Nephron (organoid): ENCODE data around the gene MSRB3.

ENCODE experiments used
- H3K27ac Mint-ChIP-seq, 3 experiments: 2 replicates each; pipeline ENCODE4 v1.8.0; 2020; ENCODE audit warnings: mixed read lengths in 3 of 3, mild to moderate bottlenecking in 2 of 3, moderate library complexity in 1 of 3
- H3K27me3 Mint-ChIP-seq: 2 replicates; pipeline ENCODE4 v1.8.0; 2021; ENCODE audit warnings: low read depth, mild to moderate bottlenecking, moderate library complexity, mixed read lengths
- H3K36me3 Mint-ChIP-seq: 2 replicates; pipeline ENCODE4 v1.8.0; 2020; ENCODE audit warnings: low read depth, mixed read lengths
- H3K4me1 Mint-ChIP-seq: 2 replicates; pipeline ENCODE4 v1.8.0; 2020; ENCODE audit warnings: mixed read lengths
- H3K4me3 Mint-ChIP-seq, 3 experiments: 2 replicates each; pipeline ENCODE4 v1.8.0; 2020; ENCODE audit warnings: mild to moderate bottlenecking in 3 of 3, mixed read lengths in 3 of 3, moderate library complexity in 2 of 3
- H3K9me3 Mint-ChIP-seq: 2 replicates; pipeline ENCODE4 v1.8.0; 2020; ENCODE audit warnings: mixed read lengths
- TF ChIP-seq, protein P1 (sequence below), 3 experiments: fragments of 200-600 bp; sonication (generic); IDR thresholded peaks; one replicate each; pipeline ENCODE4 v1.5.0; 2021; ENCODE audit warnings: antibody characterized with exemption in 3 of 3; ENCODE audit not compliant: unreplicated experiment in 3 of 3

The MSRB3 gene

DNA sequence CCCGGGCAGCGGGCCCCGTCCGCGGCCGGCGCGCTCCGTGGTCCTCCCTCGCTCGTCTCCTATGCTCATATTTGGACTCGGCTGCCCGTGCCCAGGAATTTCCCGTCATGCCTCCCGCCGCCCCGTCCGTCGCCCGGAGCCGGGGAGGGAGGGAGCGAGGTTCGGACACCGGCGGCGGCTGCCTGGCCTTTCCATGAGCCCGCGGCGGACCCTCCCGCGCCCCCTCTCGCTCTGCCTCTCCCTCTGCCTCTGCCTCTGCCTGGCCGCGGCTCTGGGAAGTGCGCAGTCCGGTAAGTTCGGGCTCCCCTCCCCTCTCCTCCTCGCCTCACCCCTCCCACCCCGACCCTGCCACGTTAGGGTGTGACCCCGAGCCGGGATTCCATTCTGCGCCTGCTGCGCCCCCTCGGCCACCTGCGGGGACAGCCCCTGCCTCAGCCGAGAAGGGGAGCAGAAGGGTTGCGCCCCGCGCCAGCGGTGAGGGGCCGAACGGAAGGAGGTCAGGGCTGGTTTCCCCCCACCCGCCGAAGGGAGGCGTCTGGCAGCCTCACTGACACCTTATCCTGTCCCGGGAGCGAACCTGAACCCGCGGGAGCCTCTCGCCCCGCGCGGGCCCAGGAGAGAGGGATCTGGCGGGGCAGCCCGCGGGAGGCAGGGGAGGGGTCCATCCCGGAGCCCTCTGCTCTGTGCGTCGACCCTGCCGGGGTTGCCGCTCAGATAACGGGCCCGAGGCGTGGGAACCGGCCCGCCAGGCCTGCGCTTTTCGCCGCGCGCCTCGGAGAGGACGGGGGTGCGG is at the start of gene MSRB3:
Gene MSRB3 (plus strand): TSS at position 108 of the 793 bp plus-strand sequence. CDS start 29,897 bp downstream, outside the sequence.
- TF ChIP-seq, protein P1, sequence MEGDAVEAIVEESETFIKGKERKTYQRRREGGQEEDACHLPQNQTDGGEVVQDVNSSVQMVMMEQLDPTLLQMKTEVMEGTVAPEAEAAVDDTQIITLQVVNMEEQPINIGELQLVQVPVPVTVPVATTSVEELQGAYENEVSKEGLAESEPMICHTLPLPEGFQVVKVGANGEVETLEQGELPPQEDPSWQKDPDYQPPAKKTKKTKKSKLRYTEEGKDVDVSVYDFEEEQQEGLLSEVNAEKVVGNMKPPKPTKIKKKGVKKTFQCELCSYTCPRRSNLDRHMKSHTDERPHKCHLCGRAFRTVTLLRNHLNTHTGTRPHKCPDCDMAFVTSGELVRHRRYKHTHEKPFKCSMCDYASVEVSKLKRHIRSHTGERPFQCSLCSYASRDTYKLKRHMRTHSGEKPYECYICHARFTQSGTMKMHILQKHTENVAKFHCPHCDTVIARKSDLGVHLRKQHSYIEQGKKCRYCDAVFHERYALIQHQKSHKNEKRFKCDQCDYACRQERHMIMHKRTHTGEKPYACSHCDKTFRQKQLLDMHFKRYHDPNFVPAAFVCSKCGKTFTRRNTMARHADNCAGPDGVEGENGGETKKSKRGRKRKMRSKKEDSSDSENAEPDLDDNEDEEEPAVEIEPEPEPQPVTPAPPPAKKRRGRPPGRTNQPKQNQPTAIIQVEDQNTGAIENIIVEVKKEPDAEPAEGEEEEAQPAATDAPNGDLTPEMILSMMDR (IDR thresholded peaks at IDR 0.05; ENCODE audit: unreplicated experiment in 3 of 3) = peak in 1 of 3 experiments; percentile 28
- Mint-ChIP-seq H3K27me3 (peaks cover 5% of the 10 kb centered on the region), H3K9me3 (no peaks in the 10 kb centered on the region), H3K4me1 (peaks cover 10% of the 10 kb centered on the region), H3K4me3 (peak within 1 kb of the TSS; percentile 78 to 90 (median 87)), H3K27ac (peak within 1 kb of the TSS in 2 of 3 experiments; percentile 58 to 81), H3K36me3 (no peaks in the 10 kb centered on the region)

DNA sequence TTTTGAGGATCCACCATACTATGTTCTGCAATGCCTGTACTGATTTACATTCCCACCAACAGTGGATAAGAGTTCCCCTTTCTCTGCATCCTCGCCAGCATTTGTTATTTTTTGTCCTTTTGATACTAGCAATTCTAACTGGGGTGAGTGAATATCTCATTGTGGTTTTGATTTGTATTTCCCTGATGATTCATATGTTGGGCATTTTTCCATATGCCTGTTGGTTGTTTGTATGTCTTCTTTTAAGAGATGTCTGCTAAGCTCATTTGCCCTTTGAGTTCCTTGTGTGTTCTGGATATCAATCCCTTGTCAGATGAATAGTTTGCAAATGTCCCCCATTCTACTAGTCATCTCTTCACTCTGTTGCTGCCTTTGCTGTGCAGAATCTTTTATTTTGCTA is 49.0 kb upstream of the MSRB3 start:
- H3K4me1 Mint-ChIP-seq = no peaks in the 10 kb centered on the region
- H3K27me3 Mint-ChIP-seq = no peaks in the 10 kb centered on the region
- peaks cover 35% of the 10 kb centered on the region for H3K9me3 Mint-ChIP-seq
- H3K27ac Mint-ChIP-seq = no peak overlapping the region
- no peak overlapping the region for H3K4me3 Mint-ChIP-seq
- TF ChIP-seq, protein P1 (IDR thresholded peaks at IDR 0.05; ENCODE audit: unreplicated experiment in 3 of 3) = no peak
- peaks cover 60% of the 10 kb centered on the region for H3K36me3 Mint-ChIP-seq

DNA sequence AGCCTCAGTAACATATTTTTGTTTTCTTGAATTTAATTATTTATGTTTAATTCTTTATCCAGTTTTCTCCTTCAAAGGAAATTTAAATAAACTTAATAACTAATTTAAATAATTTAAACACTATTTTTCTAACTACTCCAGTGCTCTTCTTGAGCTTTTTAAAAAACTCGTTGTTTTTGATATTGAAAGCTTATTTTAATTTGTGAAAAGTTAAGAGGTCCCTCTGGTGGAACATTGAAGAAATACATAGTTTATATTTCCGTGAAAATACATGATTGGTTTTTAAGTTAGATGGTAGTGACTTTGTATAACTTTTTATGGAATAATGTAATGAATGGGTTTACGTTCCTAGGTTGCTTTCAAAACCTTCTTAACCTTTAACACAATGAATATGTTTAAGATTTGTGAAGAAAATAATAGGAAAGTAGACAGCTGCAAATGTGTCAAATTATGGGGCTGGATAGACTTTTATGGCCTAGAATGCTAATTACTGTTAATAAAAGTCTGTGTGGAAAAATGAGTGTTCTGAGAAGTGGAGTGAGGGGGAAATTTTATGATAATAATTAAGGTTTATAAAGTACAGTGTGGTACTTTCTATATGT is 45.9 kb upstream of the MSRB3 start:
- H3K27me3 Mint-ChIP-seq = no peaks in the 10 kb centered on the region
- peaks cover 31% of the 10 kb centered on the region for H3K36me3 Mint-ChIP-seq
- no peak overlapping the region for H3K27ac Mint-ChIP-seq
- TF ChIP-seq, protein P1 (IDR thresholded peaks at IDR 0.05; ENCODE audit: unreplicated experiment in 3 of 3) = peak; percentile 26 to 51 (median 30)
- no peaks in the 10 kb centered on the region for H3K4me1 Mint-ChIP-seq
- no peak overlapping the region for H3K4me3 Mint-ChIP-seq
- peaks cover 22% of the 10 kb centered on the region for H3K9me3 Mint-ChIP-seq

DNA sequence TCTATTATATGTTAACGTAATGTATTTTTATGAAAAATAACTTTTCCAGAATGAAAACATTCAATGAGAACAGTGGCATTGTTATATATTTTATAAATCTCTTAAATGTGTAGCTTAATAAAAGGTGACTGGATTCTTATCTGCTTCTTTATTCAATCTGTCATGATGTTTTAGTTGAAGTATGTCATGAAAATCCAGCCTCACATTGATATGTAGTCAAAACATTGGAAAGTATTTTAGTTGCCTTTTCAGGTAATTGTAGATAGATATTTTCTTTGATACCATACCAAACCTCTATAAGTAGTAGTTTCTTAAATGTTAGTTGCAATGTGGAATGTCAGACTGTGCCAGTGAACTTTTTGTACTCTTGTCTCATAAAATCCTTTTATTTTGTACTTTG is 41.3 kb upstream of the MSRB3 start:
- H3K9me3 Mint-ChIP-seq = no peaks in the 10 kb centered on the region
- TF ChIP-seq, protein P1 (IDR thresholded peaks at IDR 0.05; ENCODE audit: unreplicated experiment in 3 of 3) = no peak
- H3K27me3 Mint-ChIP-seq = no peaks in the 10 kb centered on the region
- H3K36me3 Mint-ChIP-seq = peaks cover 21% of the 10 kb centered on the region
- H3K4me1 Mint-ChIP-seq = no peaks in the 10 kb centered on the region
- no peak overlapping the region for H3K4me3 Mint-ChIP-seq
- H3K27ac Mint-ChIP-seq = no peak overlapping the region

DNA sequence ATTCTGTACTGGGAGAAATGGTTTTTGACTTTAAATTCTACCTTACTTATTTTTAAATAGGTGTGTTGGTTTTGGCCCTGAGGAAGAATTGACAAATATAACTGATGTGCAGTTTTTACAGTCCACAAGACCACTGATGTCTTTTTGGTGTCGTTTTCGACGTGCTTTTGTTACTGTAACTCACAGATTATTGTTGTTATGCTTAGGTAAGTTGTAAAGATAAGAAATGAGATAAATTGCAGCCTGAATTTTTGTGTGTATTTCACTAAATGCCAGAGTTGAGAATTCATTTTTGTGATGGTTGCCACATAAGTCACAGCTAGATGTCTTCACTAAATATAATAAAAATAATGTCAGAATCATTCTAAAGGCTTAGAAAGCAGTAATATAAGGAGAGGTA is 39.9 kb upstream of the MSRB3 start:
- Mint-ChIP-seq H3K4me1 (no peaks in the 10 kb centered on the region), H3K27me3 (no peaks in the 10 kb centered on the region), H3K36me3 (peaks cover 36% of the 10 kb centered on the region), H3K27ac (no peak overlapping the region), H3K4me3 (no peak overlapping the region), H3K9me3 (no peaks in the 10 kb centered on the region)
- TF ChIP-seq, protein P1 (IDR thresholded peaks at IDR 0.05; ENCODE audit: unreplicated experiment in 3 of 3) = no peak
